H1 (cell line): ENCODE data around the gene SMARCC1. TPM values are rescaled to one million over a fixed set of nuclear protein-coding genes. Genes with fewer than 3 reads are reported as not detected.
A peak's percentile ranks its signal among the peaks of the same experiment; 100 is the strongest.

Experiments
- CTCF ChIA-PET: fragments of 300-600 bp; sonication (Branson Sonifier 250); formaldehyde crosslinking; loops from one replicate; lab custom pipeline; 2021; ENCODE audit not compliant: partially characterized antibody; lab: Charles Lee
- POLR2A ChIA-PET: fragments of 300-600 bp; sonication (Branson Sonifier 250); formaldehyde crosslinking; loops from one replicate; lab custom pipeline; 2021; ENCODE audit warnings: inconsistent platforms; ENCODE audit not compliant: partially characterized antibody; lab: Charles Lee
- DNase-seq, 2 experiments: peaks; one replicate each; pipeline versions ENCODE4 v3.0.0 to v3.0.0-alpha.2; 2010 to 2022; ENCODE audit warnings: low spot score in 2 of 2, low read depth in 1 of 2, mixed read lengths in 1 of 2
- FAIRE-seq: peaks from 2 replicates; lab custom pipeline; 2011; peaks lifted over from hg19 to GRCh38; lab: Jason Lieb, UNC
- H2AFZ ChIP-seq: 2 replicates; pipeline ENCODE4 v1.8.1; 2012; ENCODE audit warnings: low read length, inconsistent platforms
- H2AK5ac ChIP-seq: 2 replicates; pipeline ENCODE4 v1.6.1; 2013; ENCODE audit warnings: low read depth, low read length
- H2BK120ac ChIP-seq: replicated peaks from 2 replicates; pipeline ENCODE3; 2013; ENCODE audit warnings: low read depth, low read length, inconsistent platforms
- H2BK12ac ChIP-seq: 2 replicates; pipeline ENCODE4 v1.6.1; 2013; ENCODE audit warnings: low read depth, low read length
- H2BK15ac ChIP-seq: 2 replicates; pipeline ENCODE4 v1.6.1; 2013; ENCODE audit warnings: low read length
- H2BK20ac ChIP-seq: 2 replicates; pipeline ENCODE4 v1.6.1; 2013; ENCODE audit warnings: low read length
- H2BK5ac ChIP-seq: 2 replicates; pipeline ENCODE4 v1.6.1; 2013; ENCODE audit warnings: low read depth, low read length
- H3K14ac ChIP-seq: 2 replicates; pipeline ENCODE4 v1.6.1; 2013; ENCODE audit warnings: inconsistent platforms; ENCODE audit not compliant: insufficient read length
- H3K18ac ChIP-seq: 2 replicates; pipeline ENCODE4 v1.6.1; 2013; ENCODE audit warnings: low read length; ENCODE audit errors: extremely low read depth
- H3K23ac ChIP-seq: 2 replicates; pipeline ENCODE4 v1.6.1; 2013; ENCODE audit warnings: inconsistent platforms; ENCODE audit not compliant: insufficient read length
- H3K23me2 ChIP-seq: 2 replicates; pipeline ENCODE4 v1.6.1; 2013; ENCODE audit warnings: low read depth, low read length
- H3K27ac ChIP-seq: 2 replicates; pipeline ENCODE4 v1.6.1; 2011; ENCODE audit warnings: low read depth, low read length, inconsistent platforms
- H3K27me3 ChIP-seq, 4 experiments: replicated peaks in 1 of 4; 1 replicate in 1 of 4; 2 replicates in 3 of 4; pipeline versions ENCODE4 v1.6.1 to v1.8.1; 2011 to 2013; ENCODE audit warnings: low read length in 3 of 4, mild to moderate bottlenecking in 3 of 4, inconsistent platforms in 2 of 4, mixed read lengths in 2 of 4, moderate library complexity in 1 of 4; ENCODE audit not compliant: control insufficient read depth in 3 of 4, insufficient read depth in 3 of 4; ENCODE audit errors: extremely low read depth in 1 of 4
- H3K36me3 ChIP-seq, 4 experiments: 2 replicates each; pipeline versions ENCODE4 v1.6.1 to v1.8.1; 2011 to 2013; ENCODE audit warnings: mild to moderate bottlenecking in 4 of 4, low read length in 3 of 4, moderate library complexity in 2 of 4, control low read depth in 1 of 4, inconsistent platforms in 1 of 4; ENCODE audit not compliant: insufficient read depth in 4 of 4, control insufficient read depth in 2 of 4
- H3K4ac ChIP-seq: replicated peaks from 2 replicates; pipeline ENCODE3; 2013; ENCODE audit warnings: low read length, low read depth, mixed read lengths, inconsistent platforms; ENCODE audit not compliant: insufficient read length
- H3K4me1 ChIP-seq, 4 experiments: replicated peaks in 1 of 4; 1 replicate in 1 of 4; 2 replicates in 3 of 4; pipeline versions ENCODE4 v1.6.1 to v1.8.1; 2011 to 2013; ENCODE audit warnings: low read length in 3 of 4, inconsistent platforms in 2 of 4, mixed read lengths in 1 of 4; ENCODE audit not compliant: insufficient read depth in 4 of 4, control insufficient read depth in 3 of 4
- H3K4me2 ChIP-seq, 2 experiments: 2 replicates each; pipeline versions ENCODE4 v1.6.1 to v1.8.1; 2011 to 2013; ENCODE audit warnings: low read depth in 2 of 2, low read length in 2 of 2, control low read depth in 1 of 2, inconsistent platforms in 1 of 2, mild to moderate bottlenecking in 1 of 2; ENCODE audit not compliant: insufficient read depth in 1 of 2
- H3K4me3 ChIP-seq, 4 experiments: fragments of 200-600, 300-600 bp in 1 of 4; sonication (generic), shearing (Covaris generic), sonication (Bioruptor Twin) in 1 of 4; 2 replicates each; pipeline versions ENCODE4 v1.5.1 to v1.8.1; 2011 to 2016; ENCODE audit warnings: low read length in 4 of 4, low read depth in 3 of 4, control low read depth in 2 of 4, inconsistent platforms in 2 of 4, mild to moderate bottlenecking in 2 of 4, mixed read lengths in 1 of 4, moderate library complexity in 1 of 4; ENCODE audit not compliant: insufficient read depth in 2 of 4; ENCODE audit errors: extremely low read depth in 1 of 4
- H3K56ac ChIP-seq: replicated peaks from 2 replicates; pipeline ENCODE3; 2013; ENCODE audit warnings: low read depth, mild to moderate bottlenecking, mixed read lengths, low read length, inconsistent platforms; ENCODE audit not compliant: insufficient read length
- H3K79me1 ChIP-seq: 2 replicates; pipeline ENCODE4 v1.6.1; 2013; ENCODE audit warnings: low read depth, low read length, control low read depth
- H3K79me2 ChIP-seq, 2 experiments: 2 replicates each; pipeline versions ENCODE4 v1.6.1 to v1.8.1; 2012 to 2013; ENCODE audit warnings: low read length in 2 of 2, mild to moderate bottlenecking in 2 of 2, inconsistent platforms in 1 of 2; ENCODE audit not compliant: insufficient read depth in 2 of 2, control insufficient read depth in 1 of 2
- H3K9ac ChIP-seq, 4 experiments: replicated peaks in 1 of 4; 1 replicate in 1 of 4; 2 replicates in 3 of 4; pipeline versions ENCODE4 v1.6.1 to v1.8.1; 2011 to 2013; ENCODE audit warnings: low read depth in 3 of 4, low read length in 3 of 4, control low read depth in 2 of 4, mild to moderate bottlenecking in 2 of 4, moderate library complexity in 2 of 4, inconsistent platforms in 1 of 4; ENCODE audit errors: extremely low read depth in 1 of 4
- H3K9me3 ChIP-seq, 2 experiments: 2 replicates each; pipeline versions ENCODE4 v1.6.1 to v1.8.1; 2012 to 2013; ENCODE audit warnings: mild to moderate bottlenecking in 2 of 2, moderate library complexity in 2 of 2, control low read depth in 1 of 2, inconsistent platforms in 1 of 2, low read depth in 1 of 2, low read length in 1 of 2, mixed read lengths in 1 of 2; ENCODE audit not compliant: insufficient read depth in 2 of 2
- H4K20me1 ChIP-seq, 2 experiments: replicated peaks in 1 of 2; 2 replicates each; pipeline versions ENCODE3 to v1.8.1; 2011 to 2013; ENCODE audit warnings: inconsistent platforms in 2 of 2, low read length in 2 of 2, mild to moderate bottlenecking in 1 of 2; ENCODE audit not compliant: insufficient read depth in 2 of 2, control insufficient read depth in 1 of 2
- H4K5ac ChIP-seq: 2 replicates; pipeline ENCODE4 v1.6.1; 2013; ENCODE audit warnings: low read length, low read depth, mixed read lengths, inconsistent platforms; ENCODE audit not compliant: insufficient read length
- H4K8ac ChIP-seq: 2 replicates; pipeline ENCODE4 v1.8.0; 2013; ENCODE audit warnings: mild to moderate bottlenecking, moderate library complexity, low read length, inconsistent platforms; ENCODE audit not compliant: insufficient read depth; ENCODE audit errors: extremely low read depth
- H4K91ac ChIP-seq: replicated peaks from 2 replicates; pipeline ENCODE3; 2013; ENCODE audit warnings: low read length, mixed read lengths, inconsistent platforms; ENCODE audit not compliant: insufficient read length
- ASH2L ChIP-seq: fragments of 200-600, 300-600 bp; sonication (generic); IDR thresholded peaks from one replicate; pipeline ENCODE4 v1.7.1; 2017; ENCODE audit warnings: low read length
- CBX5 ChIP-seq: fragments of 300-800, 300-1000 bp; sonication (generic); IDR thresholded peaks from 2 replicates; pipeline ENCODE4 v1.7.1; 2016; ENCODE audit warnings: antibody characterized with exemption, low read length, low read depth
- E2F6 ChIP-seq: IDR thresholded peaks from 2 replicates; pipeline ENCODE4 v1.6.1; 2012; ENCODE audit warnings: inconsistent platforms
- NRF1 ChIP-seq: IDR thresholded peaks from 2 replicates; pipeline ENCODE4 v1.6.1; 2011; ENCODE audit warnings: mild to moderate bottlenecking, low read depth, low read length, improper control_type of control experiment
- SUZ12 ChIP-seq: fragments of 200-600 bp; sonication (generic); IDR thresholded peaks from 2 replicates; pipeline ENCODE4 v1.6.1; 2012; ENCODE audit warnings: mild to moderate bottlenecking, inconsistent platforms, low read length, moderate library complexity, mixed read lengths
- TAF1 ChIP-seq: IDR thresholded peaks from 2 replicates; pipeline ENCODE4 v1.6.1; 2011; ENCODE audit warnings: mild to moderate bottlenecking, low read depth, low read length
- TAF7 ChIP-seq: optimal IDR thresholded peaks from 2 replicates; pipeline ENCODE3; 2011; ENCODE audit warnings: low read depth, mild to moderate bottlenecking, inconsistent platforms, low read length, moderate library complexity, borderline replicate concordance
- TCF12 ChIP-seq: IDR thresholded peaks from 2 replicates; pipeline ENCODE4 v1.6.1; 2011; ENCODE audit warnings: low read depth, mild to moderate bottlenecking, low read length
- WGBS, 2 experiments: shearing (Covaris generic) in 1 of 2; methylation state at CpG; one replicate each; pipeline versions ENCODE4 v1.1.6 to v1.1.7; 2013 to 2015; ENCODE audit warnings: low lambda C conversion rate in 2 of 2, mixed read lengths in 2 of 2, inconsistent platforms in 1 of 2, low coverage in 1 of 2, missing lambda C conversion rate in 1 of 2; ENCODE audit not compliant: insufficient replicate concordance in 2 of 2, insufficient coverage in 1 of 2, insufficient read length in 1 of 2; ENCODE audit errors: extremely low coverage in 1 of 2, missing lambda C conversion rate in 1 of 2; 5-methylcytosine and 5-hydroxymethylcytosine counted together
- polyA plus RNA-seq, 7 experiments: library from polyadenylated mRNA; depleted of rRNA in 3 of 7; stranded (reverse) in 5 of 7; unstranded in 2 of 7; fragments of >200 nt in 5 of 7; fragments of 200-250 nt in 2 of 7; gene quantifications; 1 replicate in 5 of 7; 2 replicates in 1 of 7; 4 replicates in 1 of 7; pipeline versions ENCODE4 v1.2.1 to v1.2.3, GENCODE V29; 2011 to 2013; ENCODE audit warnings: missing spikeins in 2 of 7, mixed read lengths in 2 of 7
- total RNA-seq: library from RNA; stranded (reverse); fragmentation: NEBNext Ultra II Directional; extraction: Animal tissue kit (Norgen Biotek cat#: 25700); gene quantifications from 2 replicates; pipeline ENCODE4 v1.2.1, GENCODE V29; 2021

The SMARCC1 gene
- total and polyA plus RNA-seq, 2 of the 8 experiments (the other 6 are each of a cell fraction or from before 2014, with no cell fraction given) = 64.1 to 335 TPM

- Histone ChIP-seq H4K8ac (peak overlapping the region; percentile 84; the same call in 1 of the 2 replicates), H2AFZ (peak overlapping the region; percentile 0; the same call in 1 of the 2 replicates), H4K20me1 (no peaks in the 10 kb centered on the region), H2BK20ac (0 out of 2 replicates have a peak overlapping the region, but pooled peaks have one; percentile 61), H3K56ac (peak overlapping the region; percentile 65), H3K27me3 (no peaks in the 10 kb centered on the region), H3K14ac (no peak overlapping the region), H3K23ac (no peak overlapping the region), H3K4ac (peak overlapping the region; percentile 24), H3K23me2 (peaks cover 8% of the 10 kb centered on the region), H3K79me1 (0 out of 2 replicates have a peak, but pooled peaks cover 2% of the 10 kb centered on the region), H2BK120ac (no peak overlapping the region), H2BK12ac (no peak overlapping the region), H3K4me3 (peak overlapping the region; percentile 81 to 96 (median 92)), H4K5ac (peak overlapping the region; percentile 77), H3K36me3 (peaks cover 3 to 24% (median 11%) of the 10 kb centered on the region in 4 experiments; a peak in 4 of 8 replicates), H3K9me3 (no peaks in the 10 kb centered on the region), H3K27ac (peak overlapping the region; percentile 73), H2BK5ac (peak overlapping the region; percentile 87), H4K91ac (peak overlapping the region; percentile 15), H3K4me1 (peaks cover 0 to 4% (median 2%) of the 10 kb centered on the region in 4 experiments; a peak in 3 of 7 replicates), H3K9ac (peak overlapping the region; percentile 90 to 96 (median 91)), H2AK5ac (peak overlapping the region; percentile 98; the same call in 1 of the 2 replicates), H3K79me2 (peaks cover 0 to 19% of the 10 kb centered on the region in 2 experiments; a peak in 2 of 4 replicates), H3K4me2 (peak overlapping the region; percentile 72 to 85), H2BK15ac (no peak overlapping the region), H3K18ac (peak overlapping the region; percentile 87)
- WGBS, 2 experiments = 2% methylated on average over 20 of the region's 20 CpGs; no CpG with 5 or more reads in 1 of the 2 experiments
- no peak for FAIRE-seq
- CTCF ChIA-PET = interaction anchor here (1.6 kb wide), 1 partner anchor 21 kb away, joined by 6 read pairs; no protein-coding TSS in a partner anchor
- POLR2A ChIA-PET = interaction anchor here (1.4 to 2.2 kb wide), 3 partner anchors 12 to 21 kb away, joined by 6 to 13 read pairs (median 10); no protein-coding TSS in a partner anchor
- DNase-seq = no peak
- TF ChIP-seq NRF1 (no peak), CBX5 (no peak), TCF12 (no peak), TAF7 (no peak), SUZ12 (no peak), ASH2L (peak; percentile 1), TAF1 (peak; percentile 68; the same call in 1 of the 2 replicates), E2F6 (no peak)
Observed at GRCh38 chr3:47803480-47804025, 21.9 kb upstream of the SMARCC1 start.
